GM10266 (cell line): ENCODE results near the gene DPP7.
A peak's percentile ranks its signal among the peaks of the same experiment; 100 is the strongest.

Source experiments
- DNase-seq: peaks from one replicate; pipeline ENCODE4 v3.0.0; 2012; ENCODE audit errors: extremely low spot score
- CTCF ChIP-seq: IDR thresholded peaks from 2 replicates; pipeline ENCODE4 v1.5.1; 2012; ENCODE audit warnings: mild to moderate bottlenecking, low read depth; ENCODE audit not compliant: control insufficient read depth, insufficient read depth; ENCODE audit errors: missing control alignments

The DPP7 gene

GRCh38 chr9:137095664-137096517 is 18.6 kb downstream of the DPP7 start:
- DNase-seq: peak; percentile 71
- TF ChIP-seq CTCF: peak; percentile 74

GRCh38 chr9:137089232-137089947 is 25.1 kb downstream of the DPP7 start:
- no peak for TF ChIP-seq CTCF
- DNase-seq: no peak

GRCh38 chr9:137088121-137088520 is 26.4 kb downstream of the DPP7 start:
- TF ChIP-seq CTCF: no peak
- DNase-seq: no peak

- TF ChIP-seq CTCF: no peak
- peak; percentile 38 for DNase-seq
These were observed 27.1 kb downstream of the DPP7 start for GRCh38 chr9:137087409-137087925.

GRCh38 chr9:137086531-137087408 is 27.8 kb downstream of the DPP7 start, which contains the start of gene MAN1B1:
Gene MAN1B1, plus strand, starts transcription at chr9:137086985. Its CDS starts 15 bp downstream, at chr9:137087000.
- DNase-seq: peak; percentile 99
- TF ChIP-seq CTCF: no peak

GRCh38 chr9:137085920-137086530 is 28.5 kb downstream of the DPP7 start:
- DNase-seq: no peak
- TF ChIP-seq CTCF: no peak
